AG10803 (cell line): ENCODE results near the gene C16orf96.

Source experiments
- DNase-seq: peaks from one replicate; pipeline ENCODE4 v3.0.0; 2010; ENCODE audit warnings: low read depth
- H3K4me3 ChIP-seq: 2 replicates; pipeline ENCODE4 v1.5.1; 2011; ENCODE audit warnings: mild to moderate bottlenecking, low read length, control low read depth
- CTCF ChIP-seq: conservative IDR thresholded peaks from 2 replicates; pipeline ENCODE4 v1.5.1; 2011; ENCODE audit warnings: mild to moderate bottlenecking, low read length, control low read depth, inconsistent platforms

The C16orf96 gene

GRCh38 chr16:4639899-4640509 lies 83.9 kb downstream of the C16orf96 start:
- DNase-seq = no peak
- no peak for TF ChIP-seq CTCF
- H3K4me3 ChIP-seq = no peak overlapping the region

GRCh38 chr16:4640572-4641305 lies 84.6 kb downstream of the C16orf96 start:
- no peak overlapping the region for H3K4me3 ChIP-seq
- DNase-seq = peak; percentile 33
- no peak for TF ChIP-seq CTCF

- no peak overlapping the region for H3K4me3 ChIP-seq
- no peak for DNase-seq
- no peak for TF ChIP-seq CTCF
These were observed 85.2 kb downstream of the C16orf96 start for GRCh38 chr16:4641306-4641687.

- TF ChIP-seq CTCF = no peak
- H3K4me3 ChIP-seq = no peak overlapping the region
- DNase-seq = no peak
These were observed 85.8 kb downstream of the C16orf96 start for GRCh38 chr16:4641895-4642294.

GRCh38 chr16:4646773-4647643 lies 90.9 kb downstream of the C16orf96 start:
- no peak overlapping the region for H3K4me3 ChIP-seq
- no peak for DNase-seq
- TF ChIP-seq CTCF = no peak

GRCh38 chr16:4647644-4647980 lies 91.5 kb downstream of the C16orf96 start:
- H3K4me3 ChIP-seq = no peak overlapping the region
- DNase-seq = no peak
- no peak for TF ChIP-seq CTCF
